Nephron progenitor cell (in vitro differentiated cells): ENCODE data around the gene THSD8.
A peak's percentile ranks its signal among the peaks of the same experiment; 100 is the strongest.

ENCODE experiments used
- DNase-seq: peaks from one replicate; pipeline ENCODE4 v3.0.0; 2021
- H3K27ac Mint-ChIP-seq: 2 replicates; pipeline ENCODE4 v1.8.0; 2021; ENCODE audit warnings: mild to moderate bottlenecking, moderate library complexity, mixed read lengths
- H3K27me3 Mint-ChIP-seq: 2 replicates; pipeline ENCODE4 v1.8.0; 2021; ENCODE audit warnings: mild to moderate bottlenecking, low read depth, mixed read lengths; ENCODE audit not compliant: poor library complexity
- H3K36me3 Mint-ChIP-seq: 2 replicates; pipeline ENCODE4 v1.8.0; 2021; ENCODE audit warnings: low read depth, mixed read lengths
- H3K4me1 Mint-ChIP-seq: 2 replicates; pipeline ENCODE4 v1.8.0; 2021; ENCODE audit warnings: mixed read lengths
- H3K4me3 Mint-ChIP-seq: 2 replicates; pipeline ENCODE4 v1.8.0; 2021; ENCODE audit warnings: mild to moderate bottlenecking, moderate library complexity, mixed read lengths
- H3K9me3 Mint-ChIP-seq: 2 replicates; pipeline ENCODE4 v1.8.0; 2021; ENCODE audit warnings: mild to moderate bottlenecking, moderate library complexity, mixed read lengths
- TF ChIP-seq, protein P1 (sequence below): fragments of 200-600 bp; sonication (generic); IDR thresholded peaks from 2 replicates; pipeline ENCODE4 v1.5.0; 2021; ENCODE audit warnings: antibody characterized with exemption

The THSD8 gene

DNA sequence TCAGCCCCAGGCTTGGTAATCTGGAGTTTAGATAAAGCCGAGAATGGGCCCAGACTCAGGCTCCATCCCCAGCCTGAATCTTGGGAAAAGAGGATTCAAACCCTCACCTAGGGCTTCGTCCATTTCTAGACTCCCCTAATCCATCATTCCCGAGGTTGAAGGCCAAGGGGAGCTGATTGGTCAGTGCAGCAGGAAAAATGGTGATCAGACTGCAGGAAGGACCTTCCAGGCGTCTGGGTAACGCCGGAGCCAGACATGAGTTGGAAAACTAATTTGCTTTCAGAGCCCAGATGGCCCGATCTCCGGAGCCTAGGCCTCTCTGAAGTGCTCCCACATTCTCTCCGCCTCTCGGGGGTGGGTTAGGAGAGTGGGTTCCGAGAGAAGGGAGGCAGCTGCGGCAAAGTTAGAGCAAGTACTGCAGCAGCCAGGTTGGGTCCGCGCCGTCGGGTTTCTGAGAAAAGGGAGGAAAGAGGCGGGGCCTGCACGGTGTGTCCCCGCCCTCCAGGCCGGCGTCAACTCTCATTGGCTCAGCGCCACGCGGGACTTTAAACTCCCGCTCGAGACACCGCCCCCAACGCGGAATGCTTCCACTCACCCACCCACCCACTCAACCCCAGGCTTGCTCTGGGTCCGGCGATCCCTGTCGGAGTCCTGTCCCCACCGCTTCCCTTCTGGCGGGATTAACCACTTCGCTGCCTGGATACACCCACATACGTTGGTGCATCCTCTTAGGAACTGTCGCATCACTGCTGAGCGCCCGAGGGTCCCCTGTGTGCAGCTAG is 33.3 kb downstream of the THSD8 start:
- peak; percentile 59 for DNase-seq
- H3K36me3 Mint-ChIP-seq, result no peaks in the 10 kb centered on the region
- peak overlapping the region; percentile 62 for H3K4me3 Mint-ChIP-seq
- no peak overlapping the region for H3K27ac Mint-ChIP-seq
- peaks cover 31% of the 10 kb centered on the region for H3K4me1 Mint-ChIP-seq
- TF ChIP-seq, protein P1, sequence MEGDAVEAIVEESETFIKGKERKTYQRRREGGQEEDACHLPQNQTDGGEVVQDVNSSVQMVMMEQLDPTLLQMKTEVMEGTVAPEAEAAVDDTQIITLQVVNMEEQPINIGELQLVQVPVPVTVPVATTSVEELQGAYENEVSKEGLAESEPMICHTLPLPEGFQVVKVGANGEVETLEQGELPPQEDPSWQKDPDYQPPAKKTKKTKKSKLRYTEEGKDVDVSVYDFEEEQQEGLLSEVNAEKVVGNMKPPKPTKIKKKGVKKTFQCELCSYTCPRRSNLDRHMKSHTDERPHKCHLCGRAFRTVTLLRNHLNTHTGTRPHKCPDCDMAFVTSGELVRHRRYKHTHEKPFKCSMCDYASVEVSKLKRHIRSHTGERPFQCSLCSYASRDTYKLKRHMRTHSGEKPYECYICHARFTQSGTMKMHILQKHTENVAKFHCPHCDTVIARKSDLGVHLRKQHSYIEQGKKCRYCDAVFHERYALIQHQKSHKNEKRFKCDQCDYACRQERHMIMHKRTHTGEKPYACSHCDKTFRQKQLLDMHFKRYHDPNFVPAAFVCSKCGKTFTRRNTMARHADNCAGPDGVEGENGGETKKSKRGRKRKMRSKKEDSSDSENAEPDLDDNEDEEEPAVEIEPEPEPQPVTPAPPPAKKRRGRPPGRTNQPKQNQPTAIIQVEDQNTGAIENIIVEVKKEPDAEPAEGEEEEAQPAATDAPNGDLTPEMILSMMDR, result no peak
- no peaks in the 10 kb centered on the region for H3K9me3 Mint-ChIP-seq
- H3K27me3 Mint-ChIP-seq, result peaks cover 94% of the 10 kb centered on the region

DNA sequence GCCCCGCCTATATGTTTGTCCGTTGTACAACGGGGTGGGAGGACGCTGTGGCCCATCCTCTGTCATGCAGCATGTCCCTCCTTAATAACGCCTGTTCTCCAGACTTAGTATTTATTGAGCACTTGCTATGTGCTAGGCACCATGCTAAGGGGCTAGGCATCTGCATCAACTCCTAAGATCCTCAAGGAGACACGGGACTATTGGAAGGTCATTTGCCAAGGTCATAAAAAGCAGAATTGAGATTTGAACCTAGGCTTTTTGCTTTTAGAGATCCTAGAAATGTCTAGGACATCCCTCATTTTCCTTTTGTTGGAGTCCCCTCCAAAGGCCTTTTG is 34.6 kb downstream of the THSD8 start:
- Mint-ChIP-seq H3K9me3 (no peaks in the 10 kb centered on the region), H3K4me3 (peak overlapping the region; percentile 60), H3K36me3 (no peaks in the 10 kb centered on the region), H3K4me1 (peaks cover 44% of the 10 kb centered on the region), H3K27me3 (peaks cover 84% of the 10 kb centered on the region), H3K27ac (no peak overlapping the region)
- no peak for DNase-seq
- TF ChIP-seq, protein P1, result no peak

DNA sequence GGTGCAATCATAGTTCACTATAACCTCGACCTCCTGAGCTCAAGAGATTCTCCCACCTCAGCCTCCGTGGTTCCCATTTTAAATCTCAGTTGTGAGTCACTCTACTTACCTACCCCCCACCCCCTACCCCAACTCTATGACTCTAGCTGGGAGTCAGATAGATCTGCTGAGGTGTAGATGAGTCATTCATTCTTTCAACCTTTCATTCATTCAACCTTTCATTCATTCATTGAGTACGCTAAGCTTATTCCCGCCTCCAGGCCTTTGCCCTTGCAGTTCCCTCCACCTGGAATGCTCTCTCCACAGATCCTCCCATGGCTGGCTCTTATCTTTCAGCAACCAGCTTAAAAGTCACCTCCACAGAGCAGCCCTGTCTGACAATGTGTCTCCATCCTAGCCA is 35.4 kb downstream of the THSD8 start:
- Mint-ChIP-seq H3K9me3 (no peaks in the 10 kb centered on the region), H3K4me1 (peaks cover 52% of the 10 kb centered on the region), H3K27me3 (peaks cover 79% of the 10 kb centered on the region), H3K36me3 (no peaks in the 10 kb centered on the region), H3K4me3 (peak overlapping the region; percentile 54), H3K27ac (no peak overlapping the region)
- TF ChIP-seq, protein P1, result no peak
- DNase-seq, result no peak

DNA sequence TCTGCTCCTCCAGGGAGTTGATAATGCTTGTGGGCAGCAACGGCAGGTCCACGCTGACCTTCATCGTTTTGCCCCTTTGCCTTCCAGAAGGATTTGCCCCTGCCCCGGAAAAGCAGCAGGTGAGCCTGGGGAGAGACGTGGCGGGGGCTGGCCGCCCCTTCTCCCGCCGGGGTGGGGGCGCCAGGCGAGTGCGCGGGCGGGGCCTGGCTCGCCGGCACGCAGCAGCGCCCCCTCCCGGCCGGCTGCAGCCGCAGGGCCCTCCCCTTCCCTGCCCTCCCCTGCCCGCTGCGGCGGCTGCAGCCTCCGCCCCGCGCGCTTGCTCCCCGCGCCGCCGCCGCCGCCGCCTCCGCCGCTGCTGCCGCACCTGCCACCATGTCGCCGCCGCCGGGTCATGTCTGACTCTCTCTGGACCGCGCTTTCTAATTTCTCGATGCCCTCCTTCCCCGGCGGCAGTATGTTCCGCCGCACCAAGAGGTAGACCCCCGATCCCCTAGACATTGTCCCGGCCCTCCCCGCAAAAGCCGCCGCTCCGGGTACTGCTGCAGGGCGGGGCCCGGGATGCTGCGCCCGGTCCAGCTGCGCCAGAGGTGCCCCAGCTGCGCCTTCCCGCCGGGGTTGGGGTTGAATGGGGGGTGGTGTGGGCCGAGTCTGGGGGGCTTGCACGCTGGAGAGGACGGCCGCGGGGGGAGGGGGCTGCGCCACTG is 36.5 kb downstream of the THSD8 start, which contains the start of gene MAST1:
Gene MAST1 (plus strand): TSS at position 334 of the 704 bp plus-strand sequence. CDS start 58 bp downstream, at position 392.
- Mint-ChIP-seq H3K4me1 (peaks cover 51% of the 10 kb centered on the region), H3K27me3 (peaks cover 68% of the 10 kb centered on the region), H3K4me3 (peak within 1 kb of the TSS; percentile 87), H3K9me3 (no peaks in the 10 kb centered on the region), H3K27ac (no peak within 1 kb of the TSS), H3K36me3 (no peaks in the 10 kb centered on the region)
- DNase-seq, result peak; percentile 81
- TF ChIP-seq, protein P1, result peak; percentile 33

DNA sequence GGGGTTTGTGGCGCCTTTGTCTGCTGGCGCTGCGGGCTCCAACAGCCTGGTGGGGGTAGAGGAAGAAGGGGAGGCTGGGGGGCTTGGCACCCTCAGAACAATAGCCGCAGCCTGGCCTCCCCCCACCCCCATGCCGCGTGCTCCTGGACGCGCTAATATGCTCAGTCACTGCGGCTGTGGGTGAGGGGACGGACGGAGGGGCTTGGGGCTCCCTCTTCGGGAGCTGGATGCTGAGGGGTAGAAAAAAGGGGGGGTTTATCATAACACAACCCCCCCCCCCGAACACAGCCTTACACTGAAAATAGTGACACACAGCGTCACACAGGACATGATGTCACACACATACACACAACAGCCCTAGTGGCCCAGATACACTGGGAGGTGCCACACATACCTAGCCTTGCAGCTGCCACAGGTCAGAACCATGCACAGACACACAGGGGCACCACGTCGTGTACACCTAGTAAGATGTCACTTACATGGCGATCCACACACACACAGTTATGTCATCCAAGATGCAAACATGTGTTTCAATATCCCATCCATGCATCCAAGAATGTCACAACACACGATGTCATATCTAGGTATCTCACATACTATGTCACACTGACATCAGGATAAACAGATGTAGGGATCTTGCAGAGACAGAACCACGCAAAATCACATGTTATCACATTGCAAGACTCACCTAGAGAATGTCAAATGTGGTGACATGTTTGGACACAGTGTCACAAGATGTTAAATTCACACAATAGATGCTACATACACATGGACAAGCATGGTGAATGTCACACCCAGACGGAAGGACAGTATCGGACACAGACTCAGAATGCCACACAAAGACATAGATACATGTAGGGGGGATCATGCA is 37.3 kb downstream of the THSD8 start:
- Mint-ChIP-seq H3K27ac (no peak overlapping the region), H3K4me3 (peak overlapping the region; percentile 87), H3K9me3 (no peaks in the 10 kb centered on the region), H3K27me3 (peaks cover 64% of the 10 kb centered on the region), H3K4me1 (peaks cover 51% of the 10 kb centered on the region), H3K36me3 (no peaks in the 10 kb centered on the region)
- TF ChIP-seq, protein P1, result no peak
- no peak for DNase-seq
